HTR-8/SVneo (cell line): ENCODE data around the gene PNKD.
"Not testable (repeated sequence)": the region's sequence is repeated elsewhere in the genome, so short reads cannot be mapped to it uniquely, and the experiment has no call there.

Experiments used
- DNase-seq: peaks from one replicate; pipeline ENCODE4 v3.0.0; 2011; ENCODE audit warnings: low spot score, mixed read lengths; ENCODE audit not compliant: insufficient read length
- FAIRE-seq: peaks from 2 replicates; lab custom pipeline; 2011; peaks lifted over from hg19 to GRCh38; lab: Jason Lieb, UNC

Gene PNKD

GRCh38 chr2:218271865-218272530, 1.7 kb downstream of the PNKD start:
- DNase-seq (no peak), FAIRE-seq (no peak)

- DNase-seq (peak; percentile 71), FAIRE-seq (no peak)
These were observed 2.4 kb downstream of the PNKD start for GRCh38 chr2:218272531-218273212.

- DNase-seq, FAIRE-seq: not testable (repeated sequence)
These were observed 3.0 kb downstream of the PNKD start for GRCh38 chr2:218273214-218273907.

- DNase-seq (no peak), FAIRE-seq (no peak)
These were observed 3.6 kb downstream of the PNKD start for GRCh38 chr2:218273908-218274249.

- DNase-seq (no peak), FAIRE-seq (no peak)
These were observed 4.3 kb downstream of the PNKD start for GRCh38 chr2:218274586-218274985.

GRCh38 chr2:218275371-218276072, 5.2 kb downstream of the PNKD start:
- DNase-seq = no peak
- no peak for FAIRE-seq

GRCh38 chr2:218276986-218277755, 6.9 kb downstream of the PNKD start:
- DNase-seq (no peak), FAIRE-seq (no peak)

GRCh38 chr2:218277921-218278320, 7.6 kb downstream of the PNKD start:
- FAIRE-seq (no peak), DNase-seq (no peak)

GRCh38 chr2:218278531-218279360, 8.4 kb downstream of the PNKD start:
- no peak for FAIRE-seq

GRCh38 chr2:218280260-218280870, 10.0 kb downstream of the PNKD start:
- DNase-seq (no peak), FAIRE-seq (no peak)

More at GRCh38 chr2:218278531-218279360, 8.4 kb downstream of the PNKD start:
- DNase-seq = no peak

- no peak for FAIRE-seq
- DNase-seq = no peak
These were observed 11.1 kb downstream of the PNKD start for GRCh38 chr2:218281449-218281848.

- FAIRE-seq (no peak), DNase-seq (no peak)
These were observed 12.1 kb downstream of the PNKD start for GRCh38 chr2:218282173-218282991.

- no peak for DNase-seq
- FAIRE-seq = no peak
These were observed 13.9 kb downstream of the PNKD start for GRCh38 chr2:218284106-218284811.

GRCh38 chr2:218285604-218286003, 15.3 kb downstream of the PNKD start:
- FAIRE-seq = no peak
- DNase-seq = no peak

GRCh38 chr2:218286570-218287459, 16.5 kb downstream of the PNKD start:
- DNase-seq (peak; percentile 92), FAIRE-seq (no peak)

- no peak for DNase-seq
- FAIRE-seq = no peak
These were observed 19.5 kb downstream of the PNKD start for GRCh38 chr2:218289639-218290315.
